ENCODE data around the gene ZNF653.
"Not testable (repeated sequence)": the region's sequence is repeated elsewhere in the genome, so short reads cannot be mapped to it uniquely, and the experiment has no call there.

The ZNF653 gene

DNA sequence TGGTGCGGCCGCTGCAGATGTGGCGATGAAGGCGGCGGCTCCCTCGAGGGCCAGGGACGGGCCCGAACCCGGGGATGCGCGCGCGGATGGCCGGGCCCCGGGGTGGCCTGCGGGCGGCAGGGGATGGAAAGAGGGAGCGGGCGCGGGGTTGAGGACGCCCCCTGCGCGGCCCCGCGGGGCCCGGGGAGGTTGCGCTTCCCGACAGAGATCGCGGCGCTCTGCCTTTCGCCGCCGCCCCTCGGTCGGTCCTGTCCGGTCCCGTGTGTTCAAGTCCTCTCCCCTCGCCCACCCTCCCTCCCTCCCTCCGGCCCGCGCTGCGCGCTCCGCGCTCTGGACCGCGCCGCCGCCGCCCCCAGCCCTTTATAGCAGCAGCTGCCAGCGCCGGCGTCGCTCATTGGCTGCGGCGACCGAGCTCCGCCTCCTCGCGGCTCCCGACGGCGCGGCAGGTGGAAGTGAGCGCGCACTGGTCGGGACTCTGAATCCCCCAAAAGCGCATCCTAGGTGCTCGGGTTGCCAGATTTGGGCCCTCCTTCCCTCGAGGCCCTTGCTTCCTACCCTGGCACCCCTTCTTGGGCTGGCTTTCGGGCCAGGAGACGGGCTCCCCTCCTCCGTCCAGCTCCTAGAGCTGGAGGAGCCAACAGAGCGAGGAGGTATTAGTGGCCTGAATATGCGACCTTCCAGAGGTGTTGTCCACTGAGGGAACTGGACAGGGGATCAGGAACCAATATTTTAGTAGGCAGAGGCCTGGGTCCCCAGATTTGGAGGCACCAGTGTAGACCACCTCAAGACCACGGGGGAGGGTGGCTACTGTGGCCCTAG lies 24.7 kb downstream of the ZNF653 start, which contains the start of gene ELAVL3:
ELAVL3 (minus strand) TSS at position 332 of the 819 bp plus-strand sequence. CDS start 438 bp downstream, outside the sequence.
- no peak for DNase-seq

DNA sequence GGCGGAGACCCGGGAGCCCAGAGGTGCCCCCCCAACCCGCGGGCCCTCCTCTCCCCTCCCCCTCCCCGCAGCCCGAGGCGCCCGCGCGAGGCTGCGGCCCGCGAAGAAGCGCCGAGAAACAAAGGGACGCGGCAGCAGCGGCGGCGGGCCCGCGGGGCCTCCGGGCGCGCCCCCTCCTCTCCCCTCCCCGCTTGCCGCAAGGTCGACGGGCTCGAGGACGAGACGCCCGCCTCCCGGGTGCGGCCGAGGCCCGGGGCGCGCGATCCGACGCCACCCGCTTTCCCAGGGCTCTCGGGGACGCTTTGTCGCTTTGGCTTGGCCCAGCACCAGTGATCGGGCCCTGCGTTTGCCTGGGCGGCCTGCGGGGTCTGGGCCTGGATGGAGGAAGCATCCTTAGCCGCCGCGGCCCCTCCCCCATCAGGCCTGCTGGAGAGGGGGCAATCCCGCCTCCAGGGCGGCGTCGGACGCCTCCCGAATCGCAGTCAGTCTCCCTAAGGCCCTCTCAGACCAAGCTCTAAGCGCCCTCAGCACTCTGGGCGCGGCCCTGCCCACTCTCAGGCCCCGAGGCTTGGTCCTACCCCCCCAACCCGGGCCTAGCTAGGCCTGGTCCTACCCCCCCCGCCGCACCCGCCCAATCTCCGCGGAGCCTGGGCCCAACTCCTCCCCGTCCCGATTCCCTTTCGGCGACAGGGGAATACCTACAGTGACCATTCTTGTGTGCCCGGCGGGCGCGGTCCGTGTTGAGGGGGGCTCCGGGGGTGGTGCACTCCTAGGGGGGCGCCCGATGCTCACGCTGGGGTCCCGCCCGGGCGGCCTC lies 25.5 kb downstream of the ZNF653 start:
- no peak for DNase-seq

DNA sequence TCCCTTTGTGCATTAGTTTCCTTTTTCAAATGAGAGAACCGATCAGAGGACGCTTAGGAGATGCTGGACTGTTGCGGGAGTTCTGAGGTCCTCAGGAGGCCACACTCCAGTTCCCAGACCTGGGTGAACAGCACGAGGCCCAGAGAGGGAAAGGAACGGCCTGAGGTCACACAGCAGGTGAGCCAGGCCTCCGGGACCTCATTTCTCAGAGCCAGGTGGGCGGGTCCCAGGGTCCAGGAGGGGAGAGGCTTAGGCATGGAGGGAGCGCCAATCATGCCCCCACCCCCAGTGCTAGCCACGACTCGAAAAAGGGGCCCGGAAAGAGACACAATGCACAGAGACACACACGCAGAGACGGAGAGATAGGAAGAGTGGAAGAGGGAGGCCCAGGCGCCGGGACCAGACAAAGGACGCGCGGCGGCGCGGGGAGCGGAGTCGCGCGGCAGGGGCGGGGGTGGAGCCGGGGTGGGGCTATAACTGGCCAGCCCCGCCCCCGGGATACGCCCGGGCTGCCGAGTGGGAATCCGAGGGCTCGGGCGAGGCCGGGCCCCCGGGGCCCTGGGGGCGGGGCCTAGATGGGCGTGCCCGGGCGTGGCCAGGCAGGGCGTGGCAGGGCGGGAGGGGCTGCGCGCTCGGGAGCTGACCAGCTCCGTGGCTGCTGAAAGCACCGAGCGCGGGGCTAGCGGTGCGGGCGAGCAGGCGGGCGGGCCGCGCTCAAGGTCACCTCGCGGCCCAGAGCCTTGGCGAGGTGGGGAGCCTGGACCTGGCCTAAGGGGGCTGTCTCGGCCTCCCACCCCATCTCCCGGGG lies 26.3 kb downstream of the ZNF653 start:
- peak; percentile 47 for DNase-seq

DNA sequence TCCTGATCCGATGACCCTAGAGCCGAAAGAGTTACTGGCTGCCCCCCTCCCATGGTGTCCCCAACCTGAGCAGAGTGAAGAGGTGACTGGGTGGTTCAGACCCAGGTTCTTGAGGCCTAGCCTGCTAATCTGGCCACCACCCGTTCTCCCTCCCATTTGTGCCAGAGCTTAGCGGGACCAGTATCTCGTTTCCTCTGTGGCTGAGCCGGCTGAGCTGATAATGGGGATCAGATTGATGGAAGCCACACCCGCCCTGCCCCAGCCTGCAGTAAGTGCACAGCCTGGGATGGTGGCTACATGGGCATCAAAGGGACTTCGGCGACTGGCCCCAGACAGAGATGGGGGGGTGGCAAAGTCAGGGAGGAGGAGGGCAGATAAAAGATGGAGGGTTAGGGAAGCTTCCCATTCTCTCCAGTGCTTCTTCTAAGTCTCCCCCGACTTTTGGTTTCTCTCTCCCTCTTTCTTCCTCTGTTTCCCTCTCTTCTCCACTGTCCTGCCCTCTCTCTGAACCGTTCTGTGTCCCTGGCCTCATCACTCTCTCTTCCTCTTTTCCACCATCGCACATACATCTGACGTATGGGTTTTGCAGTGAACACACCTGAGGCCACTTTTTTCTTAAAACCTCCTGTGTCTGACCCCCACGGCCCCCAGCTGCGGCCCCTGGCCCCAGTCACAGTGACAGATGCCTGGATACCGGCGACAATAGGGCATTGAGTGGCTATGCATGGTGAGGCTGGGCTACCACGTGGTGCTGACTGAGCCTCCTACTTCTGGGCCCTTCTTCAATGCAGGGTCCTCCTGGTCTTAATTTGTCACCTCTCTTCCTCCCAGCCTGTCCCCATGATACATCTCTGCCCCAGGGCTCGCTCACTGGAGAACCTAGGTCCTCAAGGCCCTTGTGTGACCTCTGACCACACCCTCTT lies 27.2 kb downstream of the ZNF653 start:
- DNase-seq, result no peak

DNA sequence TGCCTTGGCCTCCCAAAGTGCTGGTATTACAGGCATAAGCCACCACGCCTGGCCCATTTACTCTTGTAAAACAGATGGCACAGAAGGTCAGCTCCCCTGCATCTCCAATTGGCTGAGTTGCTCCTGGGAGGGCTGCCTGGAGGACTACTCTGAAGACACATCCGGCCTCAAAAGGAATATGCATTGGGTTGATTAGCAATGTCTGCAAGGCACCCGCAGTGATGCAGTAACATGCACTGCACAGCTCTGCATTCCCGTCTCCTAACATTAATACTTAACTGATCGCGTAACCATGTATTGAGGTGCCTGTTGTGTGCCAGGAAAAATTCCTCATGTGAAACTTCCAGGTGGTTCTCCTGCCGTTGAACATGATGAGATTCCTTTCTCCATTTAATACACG lies 29.8 kb downstream of the ZNF653 start:
- no peak for DNase-seq

DNA sequence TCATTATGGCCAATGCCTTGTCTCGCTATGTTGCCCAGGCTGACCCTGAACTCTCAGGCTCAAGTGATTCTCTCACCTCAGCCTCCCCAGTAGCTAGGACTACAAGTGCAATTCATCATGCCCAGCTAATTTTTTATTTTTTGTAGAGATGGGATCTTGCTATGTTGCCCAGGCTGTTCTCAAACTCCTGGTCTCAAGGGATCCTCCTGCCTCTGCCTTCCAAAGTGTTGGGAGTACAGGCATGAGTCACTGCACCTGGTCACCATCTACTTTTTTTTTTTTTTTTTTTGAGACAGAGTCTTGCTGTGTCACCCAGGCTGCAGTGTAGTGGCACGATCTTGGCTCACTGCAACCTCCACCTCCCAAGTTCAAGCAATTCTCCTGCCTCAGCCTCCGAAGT lies 30.3 kb downstream of the ZNF653 start:
- DNase-seq, result not testable (repeated sequence)

DNA sequence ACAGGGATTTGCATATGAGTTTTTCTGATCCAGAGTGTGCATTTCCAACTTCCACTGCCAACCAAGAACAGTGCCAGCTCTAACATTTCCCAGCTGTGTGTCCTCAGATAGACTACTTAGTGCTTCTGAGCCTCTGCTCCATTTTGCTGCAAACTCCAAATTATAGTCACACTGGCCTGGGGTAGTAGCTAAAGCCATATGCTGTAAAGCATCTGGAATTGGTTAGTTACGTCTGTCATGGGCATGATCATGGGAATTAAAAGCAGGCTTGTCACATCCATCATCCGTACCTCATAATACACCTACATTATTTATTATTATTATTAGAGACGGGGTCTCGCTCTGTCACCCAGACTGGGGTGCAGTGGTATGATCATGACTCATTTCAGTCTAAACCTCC lies 31.9 kb downstream of the ZNF653 start:
- DNase-seq, result no peak

DNA sequence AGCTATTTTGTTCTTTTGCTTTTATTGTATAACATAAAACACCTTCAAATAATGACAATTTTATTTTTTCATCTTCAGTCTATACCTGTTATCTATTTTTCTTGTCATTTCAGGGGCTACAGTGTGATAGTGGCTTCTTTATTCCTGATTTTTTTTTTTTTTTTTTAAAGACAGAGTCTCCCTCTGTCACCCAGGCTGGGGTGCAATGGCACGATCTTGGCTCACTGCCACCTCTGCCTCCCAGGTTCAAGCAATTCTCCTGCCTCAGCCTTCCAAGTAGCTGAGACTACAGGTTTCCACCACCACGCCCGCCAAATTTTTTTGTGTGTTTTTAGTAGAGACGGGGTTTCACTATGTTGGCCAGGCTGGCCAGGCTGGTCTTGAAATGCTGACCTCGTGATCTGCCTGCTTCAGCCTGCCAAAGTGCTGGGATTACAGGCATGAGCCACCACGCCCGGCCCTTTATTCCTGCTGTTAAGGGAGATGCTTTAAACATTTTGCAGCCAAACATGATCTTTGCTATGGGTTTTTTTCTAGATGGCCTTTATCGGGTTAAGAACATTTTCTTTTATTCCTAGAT lies 37.3 kb downstream of the ZNF653 start:
- not testable (repeated sequence) for DNase-seq

DNA sequence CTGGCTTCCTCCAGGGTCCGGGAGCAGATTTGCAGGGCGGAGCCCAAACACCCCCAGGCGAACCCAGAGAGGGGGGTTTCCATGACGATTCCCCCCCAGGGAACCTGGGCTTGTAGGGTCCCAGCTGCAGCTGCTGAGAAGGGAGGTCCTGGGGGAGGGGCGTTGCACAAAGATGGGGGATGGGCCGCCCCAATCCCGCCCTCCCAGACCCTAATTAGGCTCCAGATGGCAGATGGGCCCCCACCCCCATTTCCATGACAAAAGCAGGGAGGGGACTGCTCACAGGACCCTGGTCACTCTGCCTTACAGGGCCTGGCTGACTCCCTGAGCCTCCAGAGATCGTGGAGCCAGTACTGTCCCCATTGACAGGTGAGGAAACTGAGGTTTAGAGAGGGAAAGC lies 40.0 kb downstream of the ZNF653 start:
- DNase-seq, result no peak

DNA sequence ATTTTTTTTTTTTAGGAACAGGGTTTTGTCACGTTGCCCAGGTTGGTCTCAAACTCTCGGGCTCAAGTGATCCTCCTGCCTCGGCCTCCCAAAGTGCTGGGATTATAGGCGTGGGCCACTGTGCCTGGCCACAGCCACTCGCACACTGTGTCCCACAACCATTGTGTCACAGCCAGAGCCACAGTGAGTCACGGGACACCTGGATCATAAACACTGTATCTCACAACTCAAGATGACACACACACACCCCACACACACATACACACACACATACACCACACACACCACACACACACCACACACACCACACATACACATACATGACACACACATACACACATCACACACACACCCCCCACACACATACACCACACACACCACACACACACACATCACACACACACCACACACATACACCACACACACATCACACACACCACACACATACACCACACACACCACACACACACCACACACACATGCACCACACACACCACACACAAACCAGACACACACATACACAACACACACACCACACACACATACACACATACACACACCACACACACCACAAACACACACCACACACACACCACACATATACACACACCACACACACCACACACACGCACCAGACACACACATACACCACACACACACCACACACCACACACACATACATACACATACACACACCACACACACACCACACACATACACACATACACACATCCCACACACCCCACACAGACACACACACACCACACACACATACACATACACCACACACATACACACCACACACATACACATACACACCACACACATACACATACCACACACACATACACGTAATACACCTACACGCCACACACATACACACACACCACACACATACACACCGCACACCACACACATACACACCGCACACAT lies 41.0 kb downstream of the ZNF653 start:
- DNase-seq, result no peak

DNA sequence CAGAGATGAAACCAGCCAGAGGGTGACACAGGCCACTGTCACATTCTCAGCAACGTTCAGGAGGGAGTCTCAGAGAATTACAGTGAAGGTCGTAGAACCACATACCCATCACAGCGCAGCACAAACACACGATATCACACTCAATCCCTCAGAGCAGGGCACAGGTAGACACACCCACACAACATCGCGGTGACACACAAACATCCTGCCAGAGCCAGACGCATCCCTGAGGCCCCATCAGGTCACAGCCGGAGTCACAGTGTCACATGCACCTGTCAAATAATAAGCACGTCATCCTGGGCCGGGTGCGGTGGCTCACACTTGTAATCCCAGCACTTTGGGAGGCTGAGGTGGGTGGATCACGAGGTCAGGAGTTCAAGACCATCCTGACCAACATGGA lies 42.2 kb downstream of the ZNF653 start:
- no peak for DNase-seq

DNA sequence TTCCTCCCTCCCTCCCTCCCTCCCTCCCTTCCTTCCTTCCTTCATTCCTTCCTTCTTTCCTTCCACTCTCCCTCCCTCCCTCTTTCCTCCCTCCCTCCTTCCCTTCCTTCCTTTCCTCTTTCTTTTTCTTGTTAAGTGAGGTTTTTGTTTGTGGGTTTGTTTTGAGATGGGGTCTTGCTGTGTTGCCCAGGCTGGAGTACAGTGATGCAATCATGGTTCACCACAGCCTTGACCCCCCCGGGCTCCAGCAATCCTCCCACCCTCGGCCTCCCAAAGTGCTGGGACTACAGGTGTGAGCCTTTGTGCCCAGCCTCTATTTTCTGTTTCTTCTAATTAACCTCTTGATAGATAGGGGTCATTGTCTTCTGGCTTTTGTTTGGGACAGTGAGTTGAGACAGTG lies 44.2 kb downstream of the ZNF653 start:
- no peak for DNase-seq

DNA sequence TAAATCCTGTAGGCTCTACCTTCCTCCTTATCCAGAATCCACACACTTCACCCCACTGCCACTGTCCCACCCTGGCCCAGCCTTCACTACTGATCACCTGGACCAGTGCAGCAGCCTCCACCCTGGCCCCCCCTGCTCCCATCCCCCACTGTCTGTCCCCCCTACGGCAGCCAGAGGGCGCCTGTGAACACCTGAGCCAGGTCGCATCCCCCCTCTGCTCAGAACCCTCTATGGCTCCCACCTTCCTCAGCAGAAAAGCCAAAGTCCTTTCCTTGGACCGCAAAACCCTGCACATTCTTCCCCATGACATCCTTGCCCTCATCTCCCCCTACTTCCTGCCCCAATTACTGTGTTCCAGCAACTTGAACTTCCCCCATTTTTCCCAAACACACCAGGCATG lies 45.4 kb downstream of the ZNF653 start:
- DNase-seq, result no peak

DNA sequence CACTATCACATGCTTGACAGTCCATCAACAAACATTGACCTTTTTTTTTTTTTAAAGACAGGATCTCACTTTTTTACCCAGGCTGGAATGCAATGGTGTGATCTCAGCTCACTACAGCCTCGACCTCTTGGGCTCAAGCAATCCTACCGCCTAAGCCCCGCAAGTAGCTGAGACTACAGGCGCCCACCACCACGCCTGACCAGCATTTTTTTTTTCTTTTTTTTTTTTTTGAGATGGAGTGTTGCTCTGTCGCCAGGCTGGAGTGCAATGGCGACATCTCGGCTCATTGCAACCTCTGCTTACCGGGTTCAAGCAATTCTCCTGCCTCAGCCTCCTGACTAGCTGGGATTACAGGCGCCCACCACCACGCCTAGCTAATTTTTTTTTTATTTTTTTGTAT lies 46.7 kb downstream of the ZNF653 start:
- not testable (repeated sequence) for DNase-seq

DNA sequence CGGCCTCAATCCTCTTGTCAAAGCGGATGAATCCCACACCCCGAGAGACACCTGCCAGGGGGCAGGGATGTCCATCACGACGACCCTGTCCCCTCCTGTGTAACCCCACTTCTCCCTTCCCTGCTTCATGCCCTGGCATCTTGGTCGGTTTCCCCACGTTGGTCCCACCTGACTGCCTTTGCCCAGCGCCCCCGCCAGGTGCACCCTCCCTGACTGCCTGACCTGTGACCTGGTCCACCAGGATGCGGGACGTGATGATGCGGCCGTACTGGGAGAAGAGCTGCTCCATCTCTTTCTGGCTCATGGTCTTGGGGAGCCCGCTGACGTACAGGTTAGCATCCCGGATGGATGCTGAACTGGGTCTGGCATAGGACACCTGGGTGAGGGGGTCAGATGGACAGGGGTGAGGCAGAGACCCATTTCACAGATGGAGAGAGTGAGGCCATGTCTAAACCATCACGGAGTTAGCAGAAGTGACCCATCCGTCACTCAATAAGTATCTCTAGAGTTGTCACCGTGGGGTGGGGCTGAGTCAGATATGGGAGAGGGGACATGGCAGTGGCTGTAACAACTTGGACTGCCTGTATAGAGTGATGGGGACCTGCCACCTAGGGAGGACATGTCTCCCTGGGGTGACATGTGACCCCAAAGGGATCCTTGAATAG lies 47.3 kb downstream of the ZNF653 start:
- DNase-seq, result no peak

DNA sequence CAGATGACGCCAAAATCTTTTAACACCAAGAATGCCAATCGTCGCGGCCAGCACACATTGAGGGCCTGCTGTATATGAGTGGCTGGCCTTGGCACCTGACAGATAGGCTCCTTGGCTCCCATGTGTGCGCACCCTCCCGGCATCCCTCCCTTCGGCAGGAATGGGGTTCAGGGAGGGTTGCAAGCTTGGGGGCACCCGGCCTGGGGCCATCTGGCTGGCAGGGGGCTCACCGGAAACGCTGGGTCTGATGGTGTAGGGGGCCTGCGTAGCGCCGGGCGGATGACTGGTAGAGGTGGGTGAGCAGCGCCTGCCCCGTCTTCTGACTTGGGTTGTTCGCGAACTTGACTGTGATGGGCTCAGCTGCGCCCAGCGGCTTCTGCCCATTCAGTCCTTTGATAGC lies 47.8 kb downstream of the ZNF653 start:
- no peak for DNase-seq

DNA sequence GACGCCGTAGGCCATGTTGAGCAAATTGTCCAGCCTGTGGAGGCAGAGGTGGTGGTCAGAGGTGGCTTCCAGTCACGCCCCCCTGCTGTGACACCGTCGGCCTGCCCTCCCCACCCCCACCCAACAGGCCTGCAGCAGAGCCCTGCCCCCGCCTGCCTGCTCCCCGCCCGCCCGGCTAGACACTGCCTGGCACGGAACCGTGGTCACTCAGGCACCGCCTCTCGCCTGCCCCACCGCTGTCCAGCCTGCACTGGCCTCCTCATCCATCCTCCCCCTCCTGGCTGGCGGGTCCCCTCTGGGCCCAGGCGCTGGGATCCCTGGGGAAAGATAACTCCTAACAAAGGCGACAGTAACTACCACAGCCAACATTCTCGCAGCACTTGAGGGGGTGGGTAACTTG lies 48.5 kb downstream of the ZNF653 start:
- DNase-seq, result no peak

DNA sequence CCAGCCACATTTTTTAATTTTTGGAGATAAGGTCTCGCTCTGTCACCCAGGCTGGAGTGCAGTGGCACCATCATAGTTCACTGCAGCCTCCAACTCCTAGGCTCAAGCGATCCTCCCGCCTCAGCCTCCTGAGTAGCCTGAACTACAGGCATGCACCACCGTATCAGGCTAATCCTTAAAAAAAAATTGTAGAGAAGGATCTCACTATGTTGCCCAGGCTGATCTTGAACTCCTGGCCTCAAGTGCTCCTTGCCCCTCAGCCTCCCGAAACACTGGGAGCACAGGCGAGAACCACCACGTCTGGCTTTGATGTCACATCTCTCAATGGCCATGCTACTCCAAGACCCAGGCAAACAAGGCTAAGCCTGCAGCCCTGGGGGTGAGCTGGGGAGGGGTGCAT lies 49.0 kb downstream of the ZNF653 start:
- DNase-seq, result no peak

DNA sequence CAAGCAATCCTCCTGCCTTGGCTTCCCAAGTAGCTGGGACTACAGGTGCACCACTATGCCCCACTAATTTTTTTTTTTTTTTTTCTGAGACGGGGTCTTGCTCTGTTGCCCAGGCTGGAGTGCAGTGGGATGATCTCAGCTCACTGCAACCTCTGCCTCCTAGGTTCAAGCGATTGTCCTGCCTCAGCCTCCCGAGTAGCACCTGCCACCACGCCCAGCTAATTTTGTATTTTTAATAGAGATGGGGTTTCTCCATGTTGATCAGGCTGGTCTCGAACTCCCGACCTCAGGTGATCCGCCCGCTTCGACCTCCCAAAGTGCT lies 50.4 kb downstream of the ZNF653 start:
- not testable (repeated sequence) for DNase-seq

Data from SHP77 treated with DMSO at 0.1 percent for 48 hours (cell line).